GM12875 (cell line): ENCODE data around the gene NRG2.

ENCODE experiments used
- H3K4me3 ChIP-seq: one replicate; pipeline ENCODE4 v1.5.1; 2011; ENCODE audit warnings: low read depth, low read length, control low read depth
- CTCF ChIP-seq: IDR thresholded peaks from 2 replicates; pipeline ENCODE4 v1.5.1; 2011; ENCODE audit warnings: low read depth, mild to moderate bottlenecking, control low read depth, inconsistent platforms, low read length, moderate library complexity, borderline replicate concordance; ENCODE audit not compliant: insufficient read depth

Gene NRG2

GRCh38 chr5:139951983-139952382, 91.1 kb downstream of the NRG2 start:
- TF ChIP-seq CTCF = no peak
- no peak overlapping the region for H3K4me3 ChIP-seq

DNA sequence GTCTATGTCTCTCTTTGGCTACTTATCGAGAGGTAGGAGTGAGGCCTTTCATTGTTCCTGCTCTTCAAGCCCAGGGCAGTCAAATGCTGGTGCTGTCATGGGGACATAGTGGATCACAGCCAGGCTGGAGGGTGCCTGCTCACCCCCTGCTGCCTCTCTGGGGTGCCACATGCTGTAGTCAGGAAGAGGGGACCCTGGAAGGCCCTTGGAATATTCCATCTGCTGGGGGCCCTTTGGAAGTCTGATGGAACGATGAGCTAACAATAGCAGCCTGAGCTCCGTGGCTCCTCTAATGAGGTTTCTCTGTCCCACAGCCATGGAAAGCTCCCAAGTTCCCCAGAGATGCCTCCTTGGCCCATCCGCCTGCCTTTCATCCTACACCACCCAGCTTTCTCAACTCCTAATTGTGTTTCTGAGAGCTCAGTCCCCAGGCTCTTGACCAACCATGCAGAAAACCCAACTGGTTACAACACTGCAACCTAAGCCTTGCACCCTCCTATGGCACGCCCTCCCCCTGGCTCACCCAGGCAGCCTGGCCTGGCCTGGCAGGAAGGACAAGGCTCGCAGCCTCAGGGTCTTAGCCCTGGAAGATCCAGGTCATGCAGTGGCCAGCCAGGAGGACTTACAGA, 91.7 kb downstream of the NRG2 start:
- H3K4me3 ChIP-seq = no peak overlapping the region
- TF ChIP-seq CTCF = no peak

GRCh38 chr5:139950436-139950835, 92.7 kb downstream of the NRG2 start:
- H3K4me3 ChIP-seq = no peak overlapping the region
- no peak for TF ChIP-seq CTCF

GRCh38 chr5:139949710-139950109, 93.4 kb downstream of the NRG2 start:
- TF ChIP-seq CTCF = no peak
- no peak overlapping the region for H3K4me3 ChIP-seq

- H3K4me3 ChIP-seq = no peak overlapping the region
- no peak for TF ChIP-seq CTCF
Measured at GRCh38 chr5:139947727-139948126, 95.4 kb downstream of the NRG2 start.

DNA sequence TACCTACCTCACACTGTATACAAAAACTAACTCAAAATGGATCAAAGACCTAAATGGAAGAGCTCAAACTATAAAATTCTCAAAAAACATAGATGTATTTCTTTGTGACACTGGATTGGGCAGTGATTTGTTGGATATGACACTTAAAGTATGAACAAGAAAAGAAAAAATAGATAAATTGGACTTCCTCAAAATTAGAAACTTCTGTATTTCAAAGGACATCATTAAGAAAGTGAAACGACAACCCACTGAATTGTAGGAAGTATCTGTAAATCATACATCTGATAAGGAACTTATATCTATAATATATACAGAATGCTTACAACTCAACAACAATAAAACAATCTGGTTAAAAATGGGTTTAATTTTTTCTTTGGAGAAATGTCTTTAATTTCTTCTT, 96.7 kb downstream of the NRG2 start:
- no peak overlapping the region for H3K4me3 ChIP-seq
- no peak for TF ChIP-seq CTCF

- H3K4me3 ChIP-seq = no peak overlapping the region
- TF ChIP-seq CTCF = no peak
Measured at GRCh38 chr5:139946006-139946405, 97.1 kb downstream of the NRG2 start.
